Measurements from ENCODE around the gene ZDHHC1. TPM values are rescaled to one million over a fixed set of nuclear protein-coding genes. Genes with fewer than 3 reads are reported as not detected.

The ZDHHC1 gene
- total and polyA plus RNA-seq, 2 experiments from 2014 or later: 18.7 to 22.4 TPM

- no peak overlapping the region for H3K4me3 ChIP-seq
- TF ChIP-seq, protein P1, sequence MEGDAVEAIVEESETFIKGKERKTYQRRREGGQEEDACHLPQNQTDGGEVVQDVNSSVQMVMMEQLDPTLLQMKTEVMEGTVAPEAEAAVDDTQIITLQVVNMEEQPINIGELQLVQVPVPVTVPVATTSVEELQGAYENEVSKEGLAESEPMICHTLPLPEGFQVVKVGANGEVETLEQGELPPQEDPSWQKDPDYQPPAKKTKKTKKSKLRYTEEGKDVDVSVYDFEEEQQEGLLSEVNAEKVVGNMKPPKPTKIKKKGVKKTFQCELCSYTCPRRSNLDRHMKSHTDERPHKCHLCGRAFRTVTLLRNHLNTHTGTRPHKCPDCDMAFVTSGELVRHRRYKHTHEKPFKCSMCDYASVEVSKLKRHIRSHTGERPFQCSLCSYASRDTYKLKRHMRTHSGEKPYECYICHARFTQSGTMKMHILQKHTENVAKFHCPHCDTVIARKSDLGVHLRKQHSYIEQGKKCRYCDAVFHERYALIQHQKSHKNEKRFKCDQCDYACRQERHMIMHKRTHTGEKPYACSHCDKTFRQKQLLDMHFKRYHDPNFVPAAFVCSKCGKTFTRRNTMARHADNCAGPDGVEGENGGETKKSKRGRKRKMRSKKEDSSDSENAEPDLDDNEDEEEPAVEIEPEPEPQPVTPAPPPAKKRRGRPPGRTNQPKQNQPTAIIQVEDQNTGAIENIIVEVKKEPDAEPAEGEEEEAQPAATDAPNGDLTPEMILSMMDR (IDR thresholded peaks at IDR 0.05; ENCODE audit: low read depth, low read length): no peak
- H3K36me3 ChIP-seq: no peaks in the 10 kb centered on the region
- peaks cover 24% of the 10 kb centered on the region for H3K27me3 ChIP-seq
- no peak for DNase-seq (ENCODE audit: low read depth in 1 of 2, low spot score in 1 of 2)
- H3K9me3 ChIP-seq (ENCODE audit: low read depth): no peaks in the 10 kb centered on the region
- peaks cover 16% of the 10 kb centered on the region for H3K4me1 ChIP-seq (ENCODE audit: low read depth)
- H3K27ac ChIP-seq: no peak overlapping the region
These were observed 9.3 kb upstream of the ZDHHC1 start for GRCh38 chr16:67425580-67425979.

- Histone ChIP-seq H3K4me1 (ENCODE audit: low read depth) (peaks cover 16% of the 10 kb centered on the region), H3K9me3 (ENCODE audit: low read depth) (no peaks in the 10 kb centered on the region), H3K27me3 (peaks cover 19% of the 10 kb centered on the region), H3K36me3 (no peaks in the 10 kb centered on the region), H3K4me3 (no peak overlapping the region), H3K27ac (no peak overlapping the region)
- no peak for DNase-seq (ENCODE audit: low read depth in 1 of 2, low spot score in 1 of 2)
- TF ChIP-seq, protein P1 (IDR thresholded peaks at IDR 0.05; ENCODE audit: low read depth, low read length): no peak
These were observed 8.8 kb upstream of the ZDHHC1 start for GRCh38 chr16:67425061-67425460.

- DNase-seq (ENCODE audit: low read depth in 1 of 2, low spot score in 1 of 2): no peak
- H3K9me3 ChIP-seq (ENCODE audit: low read depth): no peaks in the 10 kb centered on the region
- H3K27me3 ChIP-seq: peaks cover 10% of the 10 kb centered on the region
- no peak overlapping the region for H3K4me3 ChIP-seq
- no peaks in the 10 kb centered on the region for H3K36me3 ChIP-seq
- TF ChIP-seq, protein P1 (IDR thresholded peaks at IDR 0.05; ENCODE audit: low read depth, low read length): no peak
- H3K4me1 ChIP-seq (ENCODE audit: low read depth): peaks cover 14% of the 10 kb centered on the region
- no peak overlapping the region for H3K27ac ChIP-seq
These were observed 8.0 kb upstream of the ZDHHC1 start for GRCh38 chr16:67424261-67424615.

DNA sequence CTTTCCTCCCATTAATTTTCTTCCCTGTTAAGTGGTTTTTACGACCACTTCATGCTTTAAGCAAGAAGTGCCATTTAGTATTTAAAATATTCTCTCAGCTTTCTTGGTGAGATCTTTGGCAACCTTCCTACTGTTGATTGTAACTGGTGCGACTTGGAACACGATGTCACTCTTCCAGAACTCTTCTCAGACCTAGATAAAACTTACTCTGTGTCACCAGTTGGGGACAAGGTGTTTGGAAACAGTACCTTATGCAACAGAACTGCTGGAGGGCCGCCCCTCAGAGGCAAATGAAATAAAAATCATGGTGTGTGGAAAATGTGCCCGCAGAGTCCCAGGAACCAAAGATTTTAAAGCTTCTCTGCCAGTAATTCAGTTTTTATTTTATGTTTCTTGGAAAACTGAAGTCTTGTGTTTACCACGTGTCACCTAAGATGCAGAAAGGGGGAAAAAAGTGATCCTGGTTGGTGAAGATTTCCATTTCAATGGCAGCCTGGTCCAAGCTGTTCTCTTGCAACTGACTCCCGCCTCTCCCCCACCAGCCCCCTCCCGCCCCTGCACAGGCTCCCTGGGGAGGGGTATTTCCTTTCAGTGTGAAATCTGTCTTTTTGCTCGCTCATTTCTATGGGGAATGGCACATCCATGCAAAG, 7.5 kb upstream of the ZDHHC1 start:
- H3K27me3 ChIP-seq: peaks cover 5% of the 10 kb centered on the region
- H3K27ac ChIP-seq: no peak overlapping the region
- no peak for DNase-seq (ENCODE audit: low read depth in 1 of 2, low spot score in 1 of 2)
- no peaks in the 10 kb centered on the region for H3K36me3 ChIP-seq
- TF ChIP-seq, protein P1 (IDR thresholded peaks at IDR 0.05; ENCODE audit: low read depth, low read length): no peak
- peaks cover 12% of the 10 kb centered on the region for H3K4me1 ChIP-seq (ENCODE audit: low read depth)
- H3K9me3 ChIP-seq (ENCODE audit: low read depth): no peaks in the 10 kb centered on the region
- no peak overlapping the region for H3K4me3 ChIP-seq

- TF ChIP-seq, protein P1 (IDR thresholded peaks at IDR 0.05; ENCODE audit: low read depth, low read length): no peak
- no peak overlapping the region for H3K4me3 ChIP-seq
- DNase-seq (ENCODE audit: low read depth in 1 of 2, low spot score in 1 of 2): no peak
- no peak overlapping the region for H3K27ac ChIP-seq
- no peaks in the 10 kb centered on the region for H3K36me3 ChIP-seq
- H3K9me3 ChIP-seq (ENCODE audit: low read depth): no peaks in the 10 kb centered on the region
- no peaks in the 10 kb centered on the region for H3K27me3 ChIP-seq
- H3K4me1 ChIP-seq (ENCODE audit: low read depth): peaks cover 12% of the 10 kb centered on the region
These were observed 6.7 kb upstream of the ZDHHC1 start for GRCh38 chr16:67423015-67423414.
